Mesenchymal stem cell (in vitro differentiated cells and primary cell): ENCODE results near the gene PNPLA3.

Source experiments
- DNase-seq: peaks from one replicate; pipeline ENCODE4 v3.0.0-alpha.2; 2013
- H2AFZ ChIP-seq: one replicate; pipeline ENCODE4 v1.6.1; 2013; ENCODE audit warnings: low read depth, mild to moderate bottlenecking, control low read depth, inconsistent platforms, low read length, moderate library complexity
- H2AK5ac ChIP-seq: 2 replicates; pipeline ENCODE4 v1.6.1; 2013; ENCODE audit warnings: low read length, moderate library complexity, mild to moderate bottlenecking, inconsistent platforms; ENCODE audit not compliant: severe bottlenecking
- H2BK120ac ChIP-seq: one replicate; pipeline ENCODE4 v1.6.1; 2013; ENCODE audit warnings: low read depth, mild to moderate bottlenecking, inconsistent platforms, low read length, moderate library complexity
- H2BK12ac ChIP-seq, 2 experiments: one replicate each; pipeline ENCODE4 v1.6.1; 2013; ENCODE audit warnings: inconsistent platforms in 2 of 2, low read length in 2 of 2, mild to moderate bottlenecking in 2 of 2, moderate library complexity in 2 of 2, control low read depth in 1 of 2
- H2BK15ac ChIP-seq: one replicate; pipeline ENCODE4 v1.6.1; 2013; ENCODE audit warnings: mild to moderate bottlenecking, low read depth, inconsistent platforms; ENCODE audit not compliant: poor library complexity, severe bottlenecking
- H2BK5ac ChIP-seq: 2 replicates; pipeline ENCODE4 v1.6.1; 2013; ENCODE audit warnings: low read depth, mild to moderate bottlenecking, low read length, control low read depth, inconsistent platforms; ENCODE audit not compliant: poor library complexity, severe bottlenecking
- H3K14ac ChIP-seq, 2 experiments: one replicate each; pipeline ENCODE4 v1.6.1; 2013; ENCODE audit warnings: inconsistent platforms in 2 of 2, low read length in 2 of 2, control low read depth in 1 of 2, mild to moderate bottlenecking in 1 of 2, moderate library complexity in 1 of 2
- H3K18ac ChIP-seq, 2 experiments: one replicate each; pipeline ENCODE4 v1.6.1; 2013; ENCODE audit warnings: inconsistent platforms in 2 of 2, low read length in 2 of 2, control low read depth in 1 of 2, low read depth in 1 of 2, mild to moderate bottlenecking in 1 of 2
- H3K23ac ChIP-seq, 2 experiments: one replicate each; pipeline ENCODE4 v1.6.1; 2013; ENCODE audit warnings: inconsistent platforms in 2 of 2, low read length in 2 of 2, mild to moderate bottlenecking in 2 of 2, moderate library complexity in 2 of 2, control low read depth in 1 of 2
- H3K27ac ChIP-seq: 2 replicates; pipeline ENCODE4 v1.5.1; 2013; ENCODE audit warnings: mild to moderate bottlenecking, moderate library complexity, low read length, control low read depth, inconsistent platforms; ENCODE audit not compliant: poor library complexity, severe bottlenecking
- H3K27me3 ChIP-seq, 2 experiments: 2 replicates each; pipeline versions ENCODE4 v1.6.1 to v1.7.0; 2013; ENCODE audit warnings: low read length in 2 of 2, mild to moderate bottlenecking in 2 of 2, moderate library complexity in 2 of 2, control low read depth in 1 of 2, inconsistent platforms in 1 of 2; ENCODE audit not compliant: control insufficient read depth in 1 of 2, insufficient read depth in 1 of 2
- H3K36me3 ChIP-seq, 2 experiments: 2 replicates each; pipeline versions ENCODE4 v1.6.1 to v1.7.0; 2013; ENCODE audit warnings: low read length in 2 of 2, control low read depth in 1 of 2, inconsistent platforms in 1 of 2, low read depth in 1 of 2, mild to moderate bottlenecking in 1 of 2; ENCODE audit not compliant: insufficient read depth in 2 of 2, control insufficient read depth in 1 of 2
- H3K4ac ChIP-seq, 2 experiments: one replicate each; pipeline ENCODE4 v1.6.1; 2013; ENCODE audit warnings: inconsistent platforms in 2 of 2, low read length in 2 of 2, mild to moderate bottlenecking in 2 of 2, moderate library complexity in 2 of 2, control low read depth in 1 of 2, low read depth in 1 of 2
- H3K4me1 ChIP-seq: 2 replicates; pipeline ENCODE4 v1.6.1; 2013; ENCODE audit warnings: low read depth, low read length, control low read depth; ENCODE audit not compliant: control insufficient read depth, insufficient read depth
- H3K4me2 ChIP-seq: 2 replicates; pipeline ENCODE4 v1.6.1; 2013; ENCODE audit warnings: low read length, mild to moderate bottlenecking, inconsistent platforms; ENCODE audit not compliant: poor library complexity, severe bottlenecking
- H3K4me3 ChIP-seq, 2 experiments: 2 replicates each; pipeline versions ENCODE4 v1.5.1 to v1.7.0; 2013; ENCODE audit warnings: low read length in 2 of 2, mild to moderate bottlenecking in 2 of 2, control low read depth in 1 of 2, low read depth in 1 of 2; ENCODE audit not compliant: insufficient read depth in 1 of 2
- H3K79me1 ChIP-seq: replicated peaks from 2 replicates; pipeline ENCODE4 v1.6.1; 2013; ENCODE audit warnings: mild to moderate bottlenecking, control low read depth, low read length, inconsistent platforms; ENCODE audit not compliant: poor library complexity, severe bottlenecking
- H3K9ac ChIP-seq: 2 replicates; pipeline ENCODE4 v1.7.0; 2013; ENCODE audit warnings: mild to moderate bottlenecking, low read length, moderate library complexity
- H3K9me3 ChIP-seq: 2 replicates; pipeline ENCODE4 v1.7.0; 2013; ENCODE audit warnings: mild to moderate bottlenecking, low read length; ENCODE audit not compliant: control insufficient read depth
- H4K8ac ChIP-seq: one replicate; pipeline ENCODE4 v1.6.1; 2013; ENCODE audit warnings: inconsistent platforms, mild to moderate bottlenecking, low read length, moderate library complexity
- H4K91ac ChIP-seq: one replicate; pipeline ENCODE4 v1.6.1; 2013; ENCODE audit warnings: mild to moderate bottlenecking, low read length, inconsistent platforms
- WGBS: methylation state at CpG from one replicate; pipeline ENCODE4 v1.1.7; 2013; ENCODE audit warnings: mixed read lengths; 5-methylcytosine and 5-hydroxymethylcytosine counted together

PNPLA3 gene

DNA sequence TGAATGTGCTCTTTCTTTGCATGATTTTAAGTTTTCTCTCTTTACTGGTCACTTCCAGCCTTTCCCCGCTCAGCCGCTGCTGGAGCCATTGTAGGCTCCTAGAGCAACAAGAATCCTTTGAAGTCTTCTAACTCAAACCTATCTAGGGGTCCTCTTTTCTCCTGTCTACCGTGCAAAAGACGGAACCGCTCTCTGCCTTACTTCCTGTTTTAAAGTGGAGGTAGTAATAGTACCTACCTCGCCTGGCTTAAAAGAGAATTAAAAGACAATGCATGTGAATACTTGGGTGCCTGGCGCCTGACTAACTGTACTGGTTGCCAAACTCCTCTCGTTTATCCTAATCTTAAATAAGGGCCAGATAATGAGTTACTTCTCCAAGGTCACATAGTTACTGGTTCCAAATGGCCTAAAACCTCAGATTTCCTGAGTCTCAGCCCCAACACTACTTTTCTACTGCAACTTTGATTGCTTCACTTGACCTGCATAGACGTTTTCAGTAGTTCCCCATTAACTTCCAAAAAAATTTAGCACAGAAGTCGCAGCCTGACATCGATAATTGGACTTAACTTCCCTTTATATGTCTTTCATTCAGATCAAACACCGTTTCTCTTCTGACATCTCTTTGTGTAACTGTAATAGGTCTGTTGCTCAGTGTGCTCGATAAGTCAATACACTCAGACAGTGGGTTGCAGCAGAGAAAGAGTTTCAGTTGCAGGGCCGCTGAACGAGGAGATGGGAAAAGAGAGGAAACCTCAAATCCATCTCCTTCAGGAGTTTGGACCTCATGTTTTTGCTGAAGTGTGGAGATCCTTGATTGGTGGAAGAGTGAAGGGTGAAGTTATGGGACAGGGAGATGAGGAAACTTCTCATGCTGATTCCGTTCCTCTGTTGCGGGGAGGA, 32.5 kb downstream of the PNPLA3 start:
- H3K4me1 ChIP-seq = peaks cover 11% of the 10 kb centered on the region
- WGBS = 53% methylated on average over 13 of the region's 17 CpGs
- peak overlapping the region; percentile 97 for H4K8ac ChIP-seq
- no peak overlapping the region for H2BK5ac ChIP-seq
- H2BK15ac ChIP-seq = no peak overlapping the region
- H3K14ac ChIP-seq = no peak overlapping the region
- H3K9me3 ChIP-seq = no peaks in the 10 kb centered on the region
- no peak overlapping the region for H2AK5ac ChIP-seq
- H3K27me3 ChIP-seq = no peaks in the 10 kb centered on the region
- H3K4ac ChIP-seq = no peak overlapping the region
- H2AFZ ChIP-seq = peak overlapping the region; percentile 73
- peaks cover 22% of the 10 kb centered on the region for H3K79me1 ChIP-seq
- no peak overlapping the region for H2BK12ac ChIP-seq
- peaks cover 4 to 6% of the 10 kb centered on the region in 2 experiments for H3K36me3 ChIP-seq
- peak overlapping the region; percentile 92 for H3K9ac ChIP-seq
- H3K4me3 ChIP-seq = peak overlapping the region; percentile 90 to 95
- peak; percentile 15 for DNase-seq
- H3K27ac ChIP-seq = peak overlapping the region; percentile 52
- H3K18ac ChIP-seq = peak overlapping the region in 1 of 2 experiments; percentile 80
- peak overlapping the region; percentile 76 for H3K4me2 ChIP-seq
- H3K23ac ChIP-seq = no peak overlapping the region
- no peak overlapping the region for H2BK120ac ChIP-seq
- H4K91ac ChIP-seq = no peak overlapping the region

DNA sequence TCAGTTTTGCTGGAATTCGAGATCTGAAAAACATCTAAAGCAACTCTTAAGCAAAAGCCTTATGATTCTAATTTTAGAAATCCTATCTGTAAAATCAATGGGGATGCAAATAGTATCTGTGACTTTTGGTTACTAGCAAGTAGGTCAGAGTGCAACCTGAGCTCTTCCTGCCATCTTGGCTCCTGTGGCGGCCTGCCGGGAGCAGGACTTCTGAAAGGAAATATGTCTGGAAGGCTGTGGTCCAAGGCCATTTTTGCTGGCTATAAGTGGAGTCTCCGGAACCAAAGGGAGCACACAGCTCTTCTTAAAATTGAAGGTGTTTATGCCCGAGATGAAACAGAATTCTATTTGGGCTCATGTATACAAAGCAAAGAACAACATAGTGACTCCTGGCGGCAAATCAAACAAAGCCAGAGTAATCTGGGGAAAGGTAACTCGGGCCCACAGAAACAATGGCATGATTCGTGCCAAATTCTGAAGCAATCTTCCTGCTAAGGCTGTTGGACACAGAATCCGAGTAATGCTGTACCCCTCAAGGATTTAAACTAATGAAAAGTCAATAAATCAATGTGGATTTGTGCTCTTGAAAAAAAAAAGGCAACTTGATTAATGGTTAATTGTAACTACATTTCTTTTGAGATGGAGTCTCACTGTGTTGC, 33.3 kb downstream of the PNPLA3 start:
- no peak overlapping the region for H4K91ac ChIP-seq
- whole genome bisulfite sequencing = 99% methylated on average over 7 of the region's 9 CpGs

DNA sequence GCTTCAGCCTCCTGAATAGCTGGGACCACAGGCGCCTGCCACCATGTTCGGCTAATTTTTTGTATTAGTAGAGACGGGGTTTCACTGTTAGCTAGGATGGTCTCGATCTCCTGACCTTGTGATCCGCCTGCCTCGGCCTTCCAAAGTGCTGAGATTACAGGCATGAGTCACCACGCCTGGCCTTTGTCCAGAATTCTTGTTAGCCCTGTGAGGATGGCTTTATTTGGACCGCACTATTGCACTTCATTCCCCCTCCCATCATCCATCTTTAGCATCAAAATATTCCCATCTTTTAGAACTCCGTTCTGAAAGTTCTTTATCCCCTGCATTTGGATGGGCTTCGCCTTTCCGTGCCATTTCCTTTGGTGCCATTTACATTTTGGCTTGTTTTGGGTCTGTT, 34.3 kb downstream of the PNPLA3 start:
- Histone ChIP-seq H2AK5ac (no peak overlapping the region), H2BK120ac (no peak overlapping the region), H2AFZ (no peak overlapping the region), H3K4ac (no peak overlapping the region), H3K27ac (no peak overlapping the region), H4K91ac (no peak overlapping the region), H2BK12ac (no peak overlapping the region), H3K27me3 (no peaks in the 10 kb centered on the region), H4K8ac (no peak overlapping the region), H3K14ac (no peak overlapping the region), H2BK15ac (no peak overlapping the region), H3K36me3 (peaks cover 0 to 4% of the 10 kb centered on the region in 2 experiments), H3K4me1 (peaks cover 11% of the 10 kb centered on the region), H3K9me3 (no peaks in the 10 kb centered on the region), H3K4me2 (no peak overlapping the region), H3K18ac (no peak overlapping the region), H2BK5ac (no peak overlapping the region), H3K9ac (no peak overlapping the region), H3K4me3 (no peak overlapping the region), H3K23ac (no peak overlapping the region), H3K79me1 (peaks cover 22% of the 10 kb centered on the region)
- peak; percentile 28 for DNase-seq
- WGBS = 84% methylated on average over 11 of the region's 11 CpGs

More for the DNA sequence above, 33.3 kb downstream of the PNPLA3 start:
- H2AK5ac ChIP-seq = no peak overlapping the region
- H3K27ac ChIP-seq = no peak overlapping the region
- H3K4me2 ChIP-seq = no peak overlapping the region
- H3K79me1 ChIP-seq = peaks cover 22% of the 10 kb centered on the region
- H2BK120ac ChIP-seq = no peak overlapping the region
- H3K18ac ChIP-seq = no peak overlapping the region
- H3K4me3 ChIP-seq = peak overlapping the region in 1 of 2 experiments; percentile 95
- H3K27me3 ChIP-seq = no peaks in the 10 kb centered on the region
- peak overlapping the region; percentile 92 for H3K9ac ChIP-seq
- H2AFZ ChIP-seq = no peak overlapping the region
- no peak overlapping the region for H3K23ac ChIP-seq
- H3K14ac ChIP-seq = no peak overlapping the region
- no peak for DNase-seq
- H2BK5ac ChIP-seq = no peak overlapping the region
- H4K8ac ChIP-seq = no peak overlapping the region
- H3K36me3 ChIP-seq = peaks cover 0 to 4% of the 10 kb centered on the region in 2 experiments
- H2BK15ac ChIP-seq = no peak overlapping the region
- no peaks in the 10 kb centered on the region for H3K9me3 ChIP-seq
- no peak overlapping the region for H2BK12ac ChIP-seq
- peaks cover 11% of the 10 kb centered on the region for H3K4me1 ChIP-seq
- H3K4ac ChIP-seq = no peak overlapping the region

DNA sequence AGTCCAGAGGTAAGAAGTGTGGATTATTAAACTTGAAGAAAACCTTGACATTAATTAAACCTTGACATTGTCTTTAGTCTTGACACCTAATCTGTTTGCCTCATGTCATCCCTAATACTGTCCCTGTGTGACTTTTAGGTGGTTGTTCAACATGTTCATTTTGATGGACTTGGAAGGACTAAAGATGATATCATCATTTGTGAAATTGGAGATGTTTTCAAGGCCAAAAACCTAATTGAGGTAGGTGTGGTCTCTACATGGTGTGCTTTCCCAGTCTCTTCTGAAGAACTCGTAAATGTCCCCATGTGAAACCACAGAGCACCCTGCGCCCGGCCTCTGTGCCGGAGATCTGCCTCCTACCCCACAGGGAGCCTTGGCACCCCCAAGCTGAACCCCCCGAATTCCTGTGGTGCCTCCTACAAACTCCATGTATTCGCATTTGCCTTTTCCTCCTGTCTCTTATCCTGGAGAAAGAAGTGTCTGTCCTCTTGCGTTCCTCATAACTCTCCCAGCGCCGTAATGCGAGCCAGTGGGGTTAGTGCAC, 40.8 kb downstream of the PNPLA3 start:
- Histone ChIP-seq H3K23ac (no peak overlapping the region), H3K4me1 (no peaks in the 10 kb centered on the region), H3K18ac (no peak overlapping the region), H2BK5ac (no peak overlapping the region), H2BK12ac (no peak overlapping the region), H3K4me2 (no peak overlapping the region), H2AFZ (no peak overlapping the region), H3K9me3 (no peaks in the 10 kb centered on the region), H2BK120ac (no peak overlapping the region), H3K9ac (no peak overlapping the region), H4K91ac (no peak overlapping the region), H3K4me3 (no peak overlapping the region), H3K14ac (no peak overlapping the region), H3K36me3 (peaks cover 37 to 68% of the 10 kb centered on the region in 2 experiments), H3K27ac (no peak overlapping the region), H2BK15ac (no peak overlapping the region), H3K79me1 (peaks cover 20% of the 10 kb centered on the region), H3K27me3 (no peaks in the 10 kb centered on the region), H4K8ac (no peak overlapping the region), H3K4ac (no peak overlapping the region), H2AK5ac (no peak overlapping the region)
- no peak for DNase-seq
- 98% methylated on average over 10 of the region's 10 CpGs for WGBS
